ENCODE data around the gene USP24. TPM values are rescaled to one million over a fixed set of nuclear protein-coding genes. Genes with fewer than 3 reads are reported as not detected.

Gene USP24
- total RNA-seq, 1 donor from 2014 or later, result 57.1 TPM

- TF ChIP-seq, protein P1, sequence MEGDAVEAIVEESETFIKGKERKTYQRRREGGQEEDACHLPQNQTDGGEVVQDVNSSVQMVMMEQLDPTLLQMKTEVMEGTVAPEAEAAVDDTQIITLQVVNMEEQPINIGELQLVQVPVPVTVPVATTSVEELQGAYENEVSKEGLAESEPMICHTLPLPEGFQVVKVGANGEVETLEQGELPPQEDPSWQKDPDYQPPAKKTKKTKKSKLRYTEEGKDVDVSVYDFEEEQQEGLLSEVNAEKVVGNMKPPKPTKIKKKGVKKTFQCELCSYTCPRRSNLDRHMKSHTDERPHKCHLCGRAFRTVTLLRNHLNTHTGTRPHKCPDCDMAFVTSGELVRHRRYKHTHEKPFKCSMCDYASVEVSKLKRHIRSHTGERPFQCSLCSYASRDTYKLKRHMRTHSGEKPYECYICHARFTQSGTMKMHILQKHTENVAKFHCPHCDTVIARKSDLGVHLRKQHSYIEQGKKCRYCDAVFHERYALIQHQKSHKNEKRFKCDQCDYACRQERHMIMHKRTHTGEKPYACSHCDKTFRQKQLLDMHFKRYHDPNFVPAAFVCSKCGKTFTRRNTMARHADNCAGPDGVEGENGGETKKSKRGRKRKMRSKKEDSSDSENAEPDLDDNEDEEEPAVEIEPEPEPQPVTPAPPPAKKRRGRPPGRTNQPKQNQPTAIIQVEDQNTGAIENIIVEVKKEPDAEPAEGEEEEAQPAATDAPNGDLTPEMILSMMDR (IDR thresholded peaks at IDR 0.05; ENCODE audit: unreplicated experiment), result no peak
- no peak overlapping the region for H3K27ac Mint-ChIP-seq
- no peak for DNase-seq (ENCODE audit: low spot score, unreplicated experiment)
- no peak overlapping the region for H3K4me3 Mint-ChIP-seq (ENCODE audit: low read depth)
- H3K36me3 Mint-ChIP-seq (ENCODE audit: insufficient read depth), result peaks cover 24% of the 10 kb centered on the region
- H3K9me3 Mint-ChIP-seq (ENCODE audit: low read depth), result no peaks in the 10 kb centered on the region
- no peaks in the 10 kb centered on the region for H3K4me1 Mint-ChIP-seq (ENCODE audit: low read depth)
- H3K27me3 Mint-ChIP-seq, result no peaks in the 10 kb centered on the region
Measured at GRCh38 chr1:55089683-55090082, 125.5 kb downstream of the USP24 start.

DNA sequence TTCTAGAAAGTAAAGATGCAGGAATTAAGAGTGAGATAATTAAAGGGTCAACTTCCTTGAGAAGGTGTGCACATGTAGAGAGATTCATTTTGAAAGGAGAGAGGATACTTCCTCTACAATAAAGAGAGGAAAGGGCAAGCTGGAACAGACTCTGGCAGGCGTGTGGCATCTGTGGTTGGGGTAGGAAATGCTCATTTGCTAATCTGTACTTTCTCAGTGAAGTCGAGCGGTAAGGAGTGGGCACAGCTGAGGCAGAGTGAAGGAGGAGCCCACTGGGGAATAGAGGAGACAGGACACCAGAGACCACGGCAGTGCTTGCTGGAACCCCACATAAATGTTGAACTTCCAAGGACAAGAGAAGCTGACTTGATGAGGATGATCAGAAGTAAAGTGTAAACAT, 126.8 kb downstream of the USP24 start:
- Mint-ChIP-seq H3K36me3 (ENCODE audit: insufficient read depth) (peaks cover 22% of the 10 kb centered on the region), H3K27me3 (no peaks in the 10 kb centered on the region), H3K9me3 (ENCODE audit: low read depth) (no peaks in the 10 kb centered on the region), H3K4me1 (ENCODE audit: low read depth) (no peaks in the 10 kb centered on the region), H3K27ac (peak overlapping the region; percentile 15), H3K4me3 (ENCODE audit: low read depth) (no peak overlapping the region)
- no peak for DNase-seq (ENCODE audit: low spot score, unreplicated experiment)
- TF ChIP-seq, protein P1 (IDR thresholded peaks at IDR 0.05; ENCODE audit: unreplicated experiment), result no peak

DNA sequence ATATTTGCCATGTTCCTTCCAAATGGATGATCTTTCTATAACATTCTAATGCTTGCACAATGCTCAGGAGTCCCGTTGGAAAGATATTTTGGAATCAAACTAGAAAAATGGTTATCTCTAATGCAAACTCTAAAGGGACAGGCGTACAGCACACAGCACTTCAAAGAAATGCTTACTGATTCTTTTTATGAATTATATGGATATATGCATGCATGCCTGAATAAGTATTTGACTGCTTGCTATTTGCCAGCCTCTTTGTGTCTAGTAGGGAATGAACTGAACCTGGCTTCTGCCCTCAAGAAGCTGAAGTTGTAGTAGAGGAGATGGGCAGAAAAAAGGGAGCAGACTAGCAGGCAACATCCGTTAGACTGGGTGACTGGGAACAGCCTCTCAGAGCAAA, 127.7 kb downstream of the USP24 start:
- peaks cover 27% of the 10 kb centered on the region for H3K36me3 Mint-ChIP-seq (ENCODE audit: insufficient read depth)
- H3K4me1 Mint-ChIP-seq (ENCODE audit: low read depth), result no peaks in the 10 kb centered on the region
- no peak for DNase-seq (ENCODE audit: low spot score, unreplicated experiment)
- H3K27ac Mint-ChIP-seq, result no peak overlapping the region
- no peak overlapping the region for H3K4me3 Mint-ChIP-seq (ENCODE audit: low read depth)
- no peaks in the 10 kb centered on the region for H3K27me3 Mint-ChIP-seq
- TF ChIP-seq, protein P1 (IDR thresholded peaks at IDR 0.05; ENCODE audit: unreplicated experiment), result no peak
- H3K9me3 Mint-ChIP-seq (ENCODE audit: low read depth), result no peaks in the 10 kb centered on the region

GRCh38 chr1:55084257-55084656, 130.9 kb downstream of the USP24 start:
- Mint-ChIP-seq H3K4me1 (ENCODE audit: low read depth) (no peaks in the 10 kb centered on the region), H3K36me3 (ENCODE audit: insufficient read depth) (peaks cover 27% of the 10 kb centered on the region), H3K4me3 (ENCODE audit: low read depth) (no peak overlapping the region), H3K27ac (no peak overlapping the region), H3K27me3 (no peaks in the 10 kb centered on the region), H3K9me3 (ENCODE audit: low read depth) (no peaks in the 10 kb centered on the region)
- DNase-seq (ENCODE audit: low spot score, unreplicated experiment), result no peak
- TF ChIP-seq, protein P1 (IDR thresholded peaks at IDR 0.05; ENCODE audit: unreplicated experiment), result no peak

DNA sequence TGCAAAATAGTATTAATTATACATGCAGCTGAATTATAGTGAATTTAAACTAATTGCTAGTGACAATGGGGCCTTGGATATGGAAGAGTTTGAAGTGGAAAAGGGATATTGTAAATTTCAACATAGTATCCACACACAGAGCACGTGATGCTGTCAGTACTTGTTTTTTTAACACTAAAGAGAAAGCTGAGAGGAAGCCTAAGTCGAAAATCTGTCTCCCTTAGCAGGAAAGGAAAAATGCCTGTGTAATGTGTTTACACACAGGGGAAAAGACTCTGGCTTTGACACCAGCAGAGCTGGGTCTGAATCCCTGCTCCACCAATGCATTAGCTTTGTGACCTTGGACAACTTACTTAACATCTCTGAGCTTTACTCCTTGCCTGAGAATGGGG, 133.3 kb downstream of the USP24 start:
- TF ChIP-seq, protein P1 (IDR thresholded peaks at IDR 0.05; ENCODE audit: unreplicated experiment), result no peak
- Mint-ChIP-seq H3K27ac (peak overlapping the region; percentile 59), H3K27me3 (no peaks in the 10 kb centered on the region), H3K9me3 (ENCODE audit: low read depth) (no peaks in the 10 kb centered on the region), H3K4me3 (ENCODE audit: low read depth) (no peak overlapping the region), H3K36me3 (ENCODE audit: insufficient read depth) (peaks cover 23% of the 10 kb centered on the region), H3K4me1 (ENCODE audit: low read depth) (no peaks in the 10 kb centered on the region)
- DNase-seq (ENCODE audit: low spot score, unreplicated experiment), result no peak
